A673 (cell line): ENCODE results near the gene ACAP2. TPM values are rescaled to one million over a fixed set of nuclear protein-coding genes. Genes with fewer than 3 reads are reported as not detected.

ENCODE experiments used
- BruUV-seq: library from RNA; stranded (reverse); fragments of 400-500 nt; replicated peaks from 2 replicates; lab custom pipeline; 2021; lab: Mats Ljungman, UMichigan
- CTCF ChIA-PET: fragments of 300-600 bp; sonication (Branson Sonifier 250); formaldehyde crosslinking; loops from one replicate; lab custom pipeline; 2022; ENCODE audit warnings: antibody characterized with exemption; lab: Charles Lee
- POLR2A ChIA-PET: fragments of 300-600 bp; sonication (Branson Sonifier 250); formaldehyde crosslinking; loops from one replicate; lab custom pipeline; 2022; ENCODE audit warnings: antibody characterized with exemption; ENCODE audit not compliant: low non-redundant PET; lab: Charles Lee
- DNase-seq: peaks from one replicate; pipeline ENCODE4 v3.0.0-alpha.2; 2015; ENCODE audit warnings: low spot score
- H3K27ac ChIP-seq: fragments of 200-600 bp; sonication (generic); 2 replicates; pipeline ENCODE4 v1.5.1; 2016; ENCODE audit warnings: mixed run types, low read depth, mild to moderate bottlenecking, mixed read lengths, antibody characterized with exemption, low read length; ENCODE audit not compliant: poor library complexity, severe bottlenecking
- H3K27me3 ChIP-seq: fragments of 200-600 bp; sonication (generic); replicated peaks from 2 replicates; pipeline ENCODE4 v1.6.1; 2017; ENCODE audit warnings: mixed run types, low read depth, mild to moderate bottlenecking, mixed read lengths, antibody characterized with exemption, low read length; ENCODE audit not compliant: insufficient read depth, poor library complexity
- H3K36me3 ChIP-seq: fragments of 200-600 bp; sonication (generic); 2 replicates; pipeline ENCODE4 v1.6.1; 2016; ENCODE audit warnings: mixed run types, mild to moderate bottlenecking, mixed read lengths, antibody characterized with exemption, low read length; ENCODE audit not compliant: insufficient read depth, poor library complexity, severe bottlenecking
- H3K4me1 ChIP-seq: fragments of 200-600 bp; sonication (generic); 2 replicates; pipeline ENCODE4 v1.6.1; 2017; ENCODE audit warnings: mixed run types, mild to moderate bottlenecking, mixed read lengths, antibody characterized with exemption, low read length; ENCODE audit not compliant: insufficient read depth, poor library complexity, severe bottlenecking
- H3K4me3 ChIP-seq: fragments of 200-600 bp; sonication (generic); 2 replicates; pipeline ENCODE4 v1.5.1; 2016; ENCODE audit warnings: low read depth, mixed run types, mild to moderate bottlenecking, mixed read lengths, low read length; ENCODE audit not compliant: poor library complexity, severe bottlenecking
- H3K9me3 ChIP-seq: fragments of 200-600 bp; sonication (generic); 2 replicates; pipeline ENCODE4 v1.6.1; 2016; ENCODE audit warnings: mixed run types, low read depth, mild to moderate bottlenecking, mixed read lengths, antibody characterized with exemption, low read length; ENCODE audit not compliant: poor library complexity, severe bottlenecking
- EZH2 ChIP-seq: fragments of 200-600 bp; sonication (generic); IDR thresholded peaks from 2 replicates; pipeline ENCODE4 v1.6.1; 2017; ENCODE audit warnings: borderline replicate concordance, low read depth, mild to moderate bottlenecking, mixed read lengths, antibody characterized with exemption, low read length; ENCODE audit not compliant: poor library complexity, severe bottlenecking
- intact Hi-C: fragments of 100-400 bp; cut with micrococcal nuclease; formaldehyde crosslinking; loops from one replicate; pipeline ENCODE4 v1.10.0; 2022; ENCODE audit not compliant: unreplicated experiment
- total RNA-seq: library from RNA; stranded (reverse); gene quantifications from 2 replicates; pipeline ENCODE4 v1.2.3, GENCODE V29; 2021
- TF ChIP-seq, protein P1 (sequence below): fragments of 300-800, 200-600 bp; sonication (generic); conservative IDR thresholded peaks from 2 replicates; pipeline ENCODE4 v1.5.1; 2017; ENCODE audit warnings: low read depth, mild to moderate bottlenecking, antibody characterized with exemption, low read length, moderate library complexity, mixed read lengths

Gene ACAP2
- total RNA-seq, 1 experiment from 2014 or later = 47.4 TPM

DNA sequence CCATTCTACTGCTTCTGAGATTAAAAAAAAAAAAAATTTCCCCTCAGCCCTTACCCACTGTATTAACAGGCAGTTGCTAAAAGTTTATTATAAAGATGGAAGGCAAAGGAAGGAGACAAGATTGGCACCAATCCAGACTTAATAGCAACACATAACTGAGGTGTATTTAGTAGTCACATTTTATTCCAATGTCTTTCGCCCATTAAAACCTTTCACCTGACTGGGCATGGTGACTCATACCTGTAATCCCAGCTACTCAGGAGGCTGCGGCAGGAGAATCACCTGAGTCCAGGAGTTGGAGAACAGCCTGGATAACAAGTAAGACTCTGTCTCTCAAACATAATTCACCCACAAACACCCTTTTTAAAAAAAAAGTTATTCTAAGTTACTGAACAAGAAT, 4.4 kb downstream of the ACAP2 start:
- intact Hi-C loops = loop anchor here (1.0 kb wide), 1 partner anchor 28 kb away; no protein-coding TSS in a partner anchor
- ChIA-PET CTCF (no interaction called here), POLR2A (no interaction called here)
- peaks cover 17% of the 10 kb centered on the region for H3K4me1 ChIP-seq
- no TSS peak for BruUV-seq
- H3K27me3 ChIP-seq = no peaks in the 10 kb centered on the region
- H3K4me3 ChIP-seq = no peak overlapping the region
- no peaks in the 10 kb centered on the region for H3K9me3 ChIP-seq
- H3K27ac ChIP-seq = no peak overlapping the region
- TF ChIP-seq, protein P1, sequence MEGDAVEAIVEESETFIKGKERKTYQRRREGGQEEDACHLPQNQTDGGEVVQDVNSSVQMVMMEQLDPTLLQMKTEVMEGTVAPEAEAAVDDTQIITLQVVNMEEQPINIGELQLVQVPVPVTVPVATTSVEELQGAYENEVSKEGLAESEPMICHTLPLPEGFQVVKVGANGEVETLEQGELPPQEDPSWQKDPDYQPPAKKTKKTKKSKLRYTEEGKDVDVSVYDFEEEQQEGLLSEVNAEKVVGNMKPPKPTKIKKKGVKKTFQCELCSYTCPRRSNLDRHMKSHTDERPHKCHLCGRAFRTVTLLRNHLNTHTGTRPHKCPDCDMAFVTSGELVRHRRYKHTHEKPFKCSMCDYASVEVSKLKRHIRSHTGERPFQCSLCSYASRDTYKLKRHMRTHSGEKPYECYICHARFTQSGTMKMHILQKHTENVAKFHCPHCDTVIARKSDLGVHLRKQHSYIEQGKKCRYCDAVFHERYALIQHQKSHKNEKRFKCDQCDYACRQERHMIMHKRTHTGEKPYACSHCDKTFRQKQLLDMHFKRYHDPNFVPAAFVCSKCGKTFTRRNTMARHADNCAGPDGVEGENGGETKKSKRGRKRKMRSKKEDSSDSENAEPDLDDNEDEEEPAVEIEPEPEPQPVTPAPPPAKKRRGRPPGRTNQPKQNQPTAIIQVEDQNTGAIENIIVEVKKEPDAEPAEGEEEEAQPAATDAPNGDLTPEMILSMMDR = no peak
- TF ChIP-seq EZH2 = no peak
- no peaks in the 10 kb centered on the region for H3K36me3 ChIP-seq
- no peak for DNase-seq

DNA sequence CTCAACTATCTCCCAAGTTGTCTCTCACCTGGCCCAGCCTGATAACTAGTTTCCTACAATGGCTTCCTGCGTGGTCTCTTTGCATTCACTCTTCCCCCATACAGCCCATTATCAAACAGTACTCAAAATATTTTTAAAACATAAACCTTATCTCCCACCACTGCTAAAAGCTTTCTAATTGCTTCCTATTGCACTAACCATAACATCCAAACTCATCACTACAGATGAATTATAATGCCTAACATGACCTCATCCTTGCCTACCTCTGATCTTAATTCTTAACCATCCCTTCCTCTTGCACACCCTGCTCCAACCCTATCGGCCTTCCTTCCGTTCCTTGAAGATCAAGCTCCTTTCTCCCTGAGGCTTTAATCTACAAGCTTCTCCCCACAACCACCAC, 17.0 kb downstream of the ACAP2 start:
- BruUV-seq = no TSS peak
- H3K4me3 ChIP-seq = no peak overlapping the region
- CTCF ChIA-PET = no interaction called here
- DNase-seq = no peak
- no peaks in the 10 kb centered on the region for H3K4me1 ChIP-seq
- H3K27me3 ChIP-seq = no peaks in the 10 kb centered on the region
- intact Hi-C loops = no loop called here
- POLR2A ChIA-PET = no interaction called here
- H3K27ac ChIP-seq = no peak overlapping the region
- TF ChIP-seq EZH2 = no peak
- TF ChIP-seq, protein P1 = no peak
- no peaks in the 10 kb centered on the region for H3K36me3 ChIP-seq
- H3K9me3 ChIP-seq = no peaks in the 10 kb centered on the region

DNA sequence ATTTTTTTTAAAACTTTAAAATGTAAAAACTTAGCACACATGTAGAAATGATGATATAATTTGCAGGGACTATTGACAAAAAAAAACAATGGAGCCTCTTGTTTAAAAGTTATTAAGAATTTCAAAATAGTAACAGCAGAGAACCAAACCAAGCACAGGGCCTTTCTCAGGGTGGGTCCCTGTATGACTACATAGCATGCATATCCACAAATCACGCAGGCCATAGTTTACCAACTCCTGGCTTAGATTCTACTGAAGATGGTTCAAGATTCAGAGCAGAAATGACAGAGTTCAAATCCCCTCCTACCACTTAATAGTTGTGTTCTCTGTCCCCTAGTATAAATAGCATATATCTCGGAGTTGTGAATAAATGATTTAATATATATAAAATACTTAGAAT, 19.0 kb downstream of the ACAP2 start:
- Histone ChIP-seq H3K4me3 (no peak overlapping the region), H3K36me3 (no peaks in the 10 kb centered on the region), H3K9me3 (no peaks in the 10 kb centered on the region), H3K4me1 (peaks cover 2% of the 10 kb centered on the region), H3K27me3 (no peaks in the 10 kb centered on the region), H3K27ac (no peak overlapping the region)
- intact Hi-C loops = no loop called here
- ChIA-PET POLR2A (interaction anchor here (0.6 kb wide), 1 partner anchor 42 kb away, joined by 5 read pairs; no protein-coding TSS in a partner anchor), CTCF (no interaction called here)
- no peak for DNase-seq
- TF ChIP-seq, protein P1 = no peak
- no peak for TF ChIP-seq EZH2
- no TSS peak for BruUV-seq
